SK-N-SH (cell line): ENCODE results near the gene PRDM5. TPM values are rescaled to one million over a fixed set of nuclear protein-coding genes. Genes with fewer than 3 reads are reported as not detected.
A peak's percentile ranks its signal among the peaks of the same experiment; 100 is the strongest.

Source experiments
- CTCF ChIA-PET: fragments of 300-600, 350-600 bp; formaldehyde crosslinking; extraction: SDS; loops from one replicate; lab custom pipeline; 2021; lab: Yijun Ruan, JAX
- POLR2A ChIA-PET: fragments of 350-600 bp; sonication (Branson Sonifier 250); formaldehyde crosslinking; extraction: SDS; loops from one replicate; lab custom pipeline; 2020; ENCODE audit warnings: antibody characterized with exemption, inconsistent platforms; lab: Yijun Ruan, JAX
- DNase-seq: peaks from one replicate; pipeline ENCODE4 v3.0.0; 2012
- H2AFZ ChIP-seq: fragments of 200-600 bp; sonication (generic); 2 replicates; pipeline ENCODE4 v1.8.1; 2016; ENCODE audit warnings: antibody characterized with exemption, mild to moderate bottlenecking, low read depth
- H3F3A ChIP-seq: fragments of 200-600 bp; sonication (generic); replicated peaks from 2 replicates; pipeline ENCODE3; 2016; ENCODE audit warnings: antibody characterized with exemption, mild to moderate bottlenecking; ENCODE audit not compliant: insufficient read depth
- H3K27ac ChIP-seq, 2 experiments: fragments of 200-500 bp in 1 of 2; fragments of 200-600 bp in 1 of 2; sonication (Bioruptor generic) in 1 of 2; sonication (generic), shearing (Covaris generic) in 1 of 2; 2 replicates each; pipeline versions ENCODE4 v1.5.1 to v1.6.1; 2014 to 2016; ENCODE audit warnings: low read depth in 2 of 2, inconsistent platforms in 1 of 2, low read length in 1 of 2, mild to moderate bottlenecking in 1 of 2, mixed read lengths in 1 of 2
- H3K27me3 ChIP-seq: fragments of 200-600 bp; sonication (generic), shearing (Covaris generic); 2 replicates; pipeline ENCODE4 v1.6.1; 2016; ENCODE audit warnings: mixed run types; ENCODE audit not compliant: insufficient read depth
- H3K36me3 ChIP-seq, 2 experiments: fragments of 200-500 bp in 1 of 2; fragments of 200-600 bp in 1 of 2; sonication (Bioruptor generic) in 1 of 2; sonication (generic) in 1 of 2; replicated peaks in 1 of 2; 2 replicates each; pipeline versions ENCODE3 to v1.5.1; 2014 to 2016; ENCODE audit warnings: low read length in 1 of 2, mild to moderate bottlenecking in 1 of 2; ENCODE audit not compliant: insufficient read depth in 2 of 2, control insufficient read depth in 1 of 2
- H3K4me1 ChIP-seq, 2 experiments: fragments of 200-500 bp in 1 of 2; fragments of 200-600 bp in 1 of 2; sonication (Bioruptor generic) in 1 of 2; sonication (generic), shearing (Covaris generic) in 1 of 2; 2 replicates each; pipeline versions ENCODE4 v1.5.1 to v1.6.1; 2014 to 2016; ENCODE audit warnings: low read depth in 1 of 2, low read length in 1 of 2, mixed run types in 1 of 2; ENCODE audit not compliant: insufficient read depth in 2 of 2, control insufficient read depth in 1 of 2
- H3K4me2 ChIP-seq: fragments of 200-600 bp; sonication (generic), shearing (Covaris generic); 2 replicates; pipeline ENCODE4 v1.6.1; 2017; ENCODE audit warnings: mixed run types
- H3K4me3 ChIP-seq, 2 experiments: fragments of 200-500 bp in 1 of 2; fragments of 200-600 bp in 1 of 2; sonication (Bioruptor generic) in 1 of 2; sonication (generic), shearing (Covaris generic) in 1 of 2; 2 replicates each; pipeline versions ENCODE4 v1.5.1 to v1.8.1; 2014 to 2016; ENCODE audit warnings: low read depth in 2 of 2, inconsistent platforms in 1 of 2, low read length in 1 of 2, mild to moderate bottlenecking in 1 of 2, mixed read lengths in 1 of 2, moderate library complexity in 1 of 2
- H3K79me2 ChIP-seq: fragments of 200-600 bp; sonication (generic); 2 replicates; pipeline ENCODE4 v1.8.1; 2017; ENCODE audit warnings: mild to moderate bottlenecking; ENCODE audit not compliant: insufficient read depth
- H3K9ac ChIP-seq: fragments of 200-600 bp; sonication (generic); 2 replicates; pipeline ENCODE4 v1.6.1; 2017; ENCODE audit warnings: mixed run types
- H3K9me2 ChIP-seq: fragments of 200-600 bp; sonication (generic); 2 replicates; pipeline ENCODE4 v1.6.1; 2017; ENCODE audit warnings: mixed run types
- H3K9me3 ChIP-seq: fragments of 200-600 bp; sonication (generic); 2 replicates; pipeline ENCODE4 v1.6.1; 2017; ENCODE audit warnings: mixed run types, mild to moderate bottlenecking, moderate library complexity
- H4K20me1 ChIP-seq: fragments of 200-600 bp; sonication (generic); 2 replicates; pipeline ENCODE4 v1.6.1; 2017; ENCODE audit warnings: mild to moderate bottlenecking, mixed run types; ENCODE audit not compliant: insufficient read depth
- CHD2 ChIP-seq: fragments of 150-350 bp; IDR thresholded peaks from 2 replicates; pipeline ENCODE4 v1.6.1; 2018; ENCODE audit warnings: low read length; ENCODE audit not compliant: partially characterized antibody
- ELF1 ChIP-seq: IDR thresholded peaks from 2 replicates; pipeline ENCODE4 v1.4.0; 2012
- FOSL2 ChIP-seq: IDR thresholded peaks from 2 replicates; pipeline ENCODE4 v1.4.0; 2012; ENCODE audit warnings: low read depth, mild to moderate bottlenecking, moderate library complexity, borderline replicate concordance
- FOXJ3 ChIP-seq: sonication (generic); formaldehyde crosslinking; IDR thresholded peaks from 2 replicates; pipeline ENCODE4 v1.5.1; 2020; ENCODE audit warnings: mild to moderate bottlenecking, missing genetic modification reagents
- GABPA ChIP-seq: IDR thresholded peaks from 2 replicates; pipeline ENCODE4 v1.4.0; 2012; ENCODE audit warnings: low read depth, mild to moderate bottlenecking
- GATA2 ChIP-seq: sonication (generic); formaldehyde crosslinking; IDR thresholded peaks from 2 replicates; pipeline ENCODE4 v1.5.0; 2020; ENCODE audit warnings: mild to moderate bottlenecking, missing genetic modification reagents
- IRF3 ChIP-seq: fragments of 150-350 bp; IDR thresholded peaks from 2 replicates; pipeline ENCODE4 v1.6.1; 2016; ENCODE audit warnings: mild to moderate bottlenecking, low read depth, low read length
- JUND ChIP-seq: IDR thresholded peaks from 2 replicates; pipeline ENCODE4 v1.4.0; 2012
- MAX ChIP-seq: IDR thresholded peaks from 2 replicates; pipeline ENCODE4 v1.4.0; 2012; ENCODE audit warnings: low read depth
- MXI1 ChIP-seq: IDR thresholded peaks from 2 replicates; pipeline ENCODE4 v1.6.1; 2012; ENCODE audit warnings: mild to moderate bottlenecking, low read depth, low read length, improper control_type of control experiment
- NFIC ChIP-seq: IDR thresholded peaks from 2 replicates; pipeline ENCODE4 v1.4.0; 2012; ENCODE audit warnings: borderline replicate concordance
- NRF1 ChIP-seq: IDR thresholded peaks from 2 replicates; pipeline ENCODE4 v1.6.1; 2012; ENCODE audit warnings: low read depth, mild to moderate bottlenecking, low read length
- PBX3 ChIP-seq: IDR thresholded peaks from 2 replicates; pipeline ENCODE4; 2012
- POLR2AphosphoS5 ChIP-seq: IDR thresholded peaks from 2 replicates; pipeline ENCODE4 v1.6.1; 2012; ENCODE audit warnings: low read depth, low read length
- RAD21 ChIP-seq: IDR thresholded peaks from 2 replicates; pipeline ENCODE4 v1.6.1; 2012; ENCODE audit warnings: mild to moderate bottlenecking, low read length
- RFX5 ChIP-seq: IDR thresholded peaks from 2 replicates; pipeline ENCODE4 v1.6.1; 2012; ENCODE audit warnings: mild to moderate bottlenecking, improper control_type of control experiment, low read length
- SIN3A ChIP-seq: IDR thresholded peaks from 2 replicates; pipeline ENCODE4 v1.6.1; 2012; ENCODE audit warnings: low read depth, mild to moderate bottlenecking, low read length, moderate library complexity, borderline replicate concordance
- SMC3 ChIP-seq: IDR thresholded peaks from 2 replicates; pipeline ENCODE4 v1.6.1; 2012; ENCODE audit warnings: low read depth, low read length, improper control_type of control experiment
- TCF12 ChIP-seq: IDR thresholded peaks from 2 replicates; pipeline ENCODE4 v1.4.0; 2012
- TEAD4 ChIP-seq: IDR thresholded peaks from 2 replicates; pipeline ENCODE4 v1.4.0; 2012; ENCODE audit warnings: mild to moderate bottlenecking, borderline replicate concordance; ENCODE audit not compliant: insufficient read depth
- YY1 ChIP-seq: IDR thresholded peaks from 2 replicates; pipeline ENCODE4 v1.4.0; 2012; ENCODE audit warnings: low read depth, mild to moderate bottlenecking
- WGBS: methylation state at CpG from one replicate; pipeline ENCODE4 v1.1.6; 2017; ENCODE audit warnings: low lambda C conversion rate; 5-methylcytosine and 5-hydroxymethylcytosine counted together
- polyA plus RNA-seq, 3 experiments: library from polyadenylated mRNA; depleted of rRNA; stranded (reverse); fragments of >200 nt; gene quantifications; 2 replicates each; pipeline ENCODE4 v1.2.3, GENCODE V29; 2012
- TF ChIP-seq, protein P1 (sequence below): IDR thresholded peaks from 2 replicates; pipeline ENCODE4 v1.4.0; 2012; ENCODE audit warnings: low read depth, borderline replicate concordance
- TF ChIP-seq, protein P2 (sequence below): IDR thresholded peaks from 2 replicates; pipeline ENCODE4 v1.4.0; 2012; ENCODE audit warnings: low read depth, borderline replicate concordance
- TF ChIP-seq, protein P3 (sequence below): IDR thresholded peaks from 2 replicates; pipeline ENCODE4 v1.6.1; 2012; ENCODE audit warnings: mild to moderate bottlenecking, low read depth, low read length, moderate library complexity
- TF ChIP-seq, protein P4 (sequence below): fragments of 150-350 bp; IDR thresholded peaks from 2 replicates; pipeline ENCODE4 v1.6.1; 2017; ENCODE audit warnings: antibody characterized with exemption, low read length, low read depth, borderline replicate concordance

Gene PRDM5
- polyA plus RNA-seq, 1 of the 3 experiments (the other 2 are of a cell fraction): 3.8 TPM

- no peaks in the 10 kb centered on the region for H3K27me3 ChIP-seq
- 2% methylated on average over 2 of the region's 2 CpGs for WGBS
- H3K4me2 ChIP-seq: no peak overlapping the region; the same call in 1 of the 2 replicates
- no peaks in the 10 kb centered on the region for H3K36me3 ChIP-seq
- H3K9me2 ChIP-seq: no peaks in the 10 kb centered on the region
- peak overlapping the region; percentile 44 to 77; a peak in 2 of 4 replicates for H3K27ac ChIP-seq
- H3K4me3 ChIP-seq: no peak overlapping the region
- POLR2A ChIA-PET: no interaction called here
- CTCF ChIA-PET: interaction anchor here (0.8 kb wide), 1 partner anchor 12 kb away, joined by 3 read pairs; no protein-coding TSS in a partner anchor
- no peaks in the 10 kb centered on the region for H4K20me1 ChIP-seq
- H3K79me2 ChIP-seq: no peaks in the 10 kb centered on the region
- peaks cover 2 to 28% of the 10 kb centered on the region in 2 experiments; a peak in 3 of 4 replicates for H3K4me1 ChIP-seq
- H3K9me3 ChIP-seq: no peaks in the 10 kb centered on the region
- peak; percentile 2 for DNase-seq
- H3K9ac ChIP-seq: no peak overlapping the region
- H3F3A ChIP-seq: peaks cover 10% of the 10 kb centered on the region
- H2AFZ ChIP-seq: no peak overlapping the region
- no peak for TF ChIP-seq GATA2 (CRISPR knock-in tag)
- TF ChIP-seq, protein P1, sequence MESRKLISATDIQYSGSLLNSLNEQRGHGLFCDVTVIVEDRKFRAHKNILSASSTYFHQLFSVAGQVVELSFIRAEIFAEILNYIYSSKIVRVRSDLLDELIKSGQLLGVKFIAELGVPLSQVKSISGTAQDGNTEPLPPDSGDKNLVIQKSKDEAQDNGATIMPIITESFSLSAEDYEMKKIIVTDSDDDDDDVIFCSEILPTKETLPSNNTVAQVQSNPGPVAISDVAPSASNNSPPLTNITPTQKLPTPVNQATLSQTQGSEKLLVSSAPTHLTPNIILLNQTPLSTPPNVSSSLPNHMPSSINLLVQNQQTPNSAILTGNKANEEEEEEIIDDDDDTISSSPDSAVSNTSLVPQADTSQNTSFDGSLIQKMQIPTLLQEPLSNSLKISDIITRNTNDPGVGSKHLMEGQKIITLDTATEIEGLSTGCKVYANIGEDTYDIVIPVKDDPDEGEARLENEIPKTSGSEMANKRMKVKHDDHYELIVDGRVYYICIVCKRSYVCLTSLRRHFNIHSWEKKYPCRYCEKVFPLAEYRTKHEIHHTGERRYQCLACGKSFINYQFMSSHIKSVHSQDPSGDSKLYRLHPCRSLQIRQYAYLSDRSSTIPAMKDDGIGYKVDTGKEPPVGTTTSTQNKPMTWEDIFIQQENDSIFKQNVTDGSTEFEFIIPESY: 0 out of 2 replicates have a peak, but pooled peaks have one; percentile 27
- TF ChIP-seq SMC3: no peak
- TF ChIP-seq, protein P2, sequence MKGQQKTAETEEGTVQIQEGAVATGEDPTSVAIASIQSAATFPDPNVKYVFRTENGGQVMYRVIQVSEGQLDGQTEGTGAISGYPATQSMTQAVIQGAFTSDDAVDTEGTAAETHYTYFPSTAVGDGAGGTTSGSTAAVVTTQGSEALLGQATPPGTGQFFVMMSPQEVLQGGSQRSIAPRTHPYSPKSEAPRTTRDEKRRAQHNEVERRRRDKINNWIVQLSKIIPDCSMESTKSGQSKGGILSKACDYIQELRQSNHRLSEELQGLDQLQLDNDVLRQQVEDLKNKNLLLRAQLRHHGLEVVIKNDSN: no peak
- TF ChIP-seq, protein P3, sequence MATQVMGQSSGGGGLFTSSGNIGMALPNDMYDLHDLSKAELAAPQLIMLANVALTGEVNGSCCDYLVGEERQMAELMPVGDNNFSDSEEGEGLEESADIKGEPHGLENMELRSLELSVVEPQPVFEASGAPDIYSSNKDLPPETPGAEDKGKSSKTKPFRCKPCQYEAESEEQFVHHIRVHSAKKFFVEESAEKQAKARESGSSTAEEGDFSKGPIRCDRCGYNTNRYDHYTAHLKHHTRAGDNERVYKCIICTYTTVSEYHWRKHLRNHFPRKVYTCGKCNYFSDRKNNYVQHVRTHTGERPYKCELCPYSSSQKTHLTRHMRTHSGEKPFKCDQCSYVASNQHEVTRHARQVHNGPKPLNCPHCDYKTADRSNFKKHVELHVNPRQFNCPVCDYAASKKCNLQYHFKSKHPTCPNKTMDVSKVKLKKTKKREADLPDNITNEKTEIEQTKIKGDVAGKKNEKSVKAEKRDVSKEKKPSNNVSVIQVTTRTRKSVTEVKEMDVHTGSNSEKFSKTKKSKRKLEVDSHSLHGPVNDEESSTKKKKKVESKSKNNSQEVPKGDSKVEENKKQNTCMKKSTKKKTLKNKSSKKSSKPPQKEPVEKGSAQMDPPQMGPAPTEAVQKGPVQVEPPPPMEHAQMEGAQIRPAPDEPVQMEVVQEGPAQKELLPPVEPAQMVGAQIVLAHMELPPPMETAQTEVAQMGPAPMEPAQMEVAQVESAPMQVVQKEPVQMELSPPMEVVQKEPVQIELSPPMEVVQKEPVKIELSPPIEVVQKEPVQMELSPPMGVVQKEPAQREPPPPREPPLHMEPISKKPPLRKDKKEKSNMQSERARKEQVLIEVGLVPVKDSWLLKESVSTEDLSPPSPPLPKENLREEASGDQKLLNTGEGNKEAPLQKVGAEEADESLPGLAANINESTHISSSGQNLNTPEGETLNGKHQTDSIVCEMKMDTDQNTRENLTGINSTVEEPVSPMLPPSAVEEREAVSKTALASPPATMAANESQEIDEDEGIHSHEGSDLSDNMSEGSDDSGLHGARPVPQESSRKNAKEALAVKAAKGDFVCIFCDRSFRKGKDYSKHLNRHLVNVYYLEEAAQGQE: no peak
- peak; percentile 83 for TF ChIP-seq TEAD4
- no peak for TF ChIP-seq MXI1
- TF ChIP-seq MAX: peak; percentile 33; the same call in 1 of the 2 replicates
- no peak for TF ChIP-seq NRF1
- peak; percentile 99 for TF ChIP-seq TCF12
- peak; percentile 78; the same call in 1 of the 2 replicates for TF ChIP-seq SIN3A
- TF ChIP-seq CHD2: no peak
- TF ChIP-seq RAD21: no peak
- peak; percentile 84; the same call in 1 of the 2 replicates for TF ChIP-seq POLR2AphosphoS5
- TF ChIP-seq GABPA: no peak
- peak; percentile 92 for TF ChIP-seq JUND
- TF ChIP-seq NFIC: peak; percentile 99
- 0 out of 2 replicates have a peak, but pooled peaks have one; percentile 11 for TF ChIP-seq ELF1
- TF ChIP-seq, protein P4, sequence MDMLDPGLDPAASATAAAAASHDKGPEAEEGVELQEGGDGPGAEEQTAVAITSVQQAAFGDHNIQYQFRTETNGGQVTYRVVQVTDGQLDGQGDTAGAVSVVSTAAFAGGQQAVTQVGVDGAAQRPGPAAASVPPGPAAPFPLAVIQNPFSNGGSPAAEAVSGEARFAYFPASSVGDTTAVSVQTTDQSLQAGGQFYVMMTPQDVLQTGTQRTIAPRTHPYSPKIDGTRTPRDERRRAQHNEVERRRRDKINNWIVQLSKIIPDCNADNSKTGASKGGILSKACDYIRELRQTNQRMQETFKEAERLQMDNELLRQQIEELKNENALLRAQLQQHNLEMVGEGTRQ: no peak
- no peak for TF ChIP-seq FOXJ3 (CRISPR knock-in tag)
- no peak for TF ChIP-seq YY1
- TF ChIP-seq PBX3: peak; percentile 97
- TF ChIP-seq IRF3: no peak
- TF ChIP-seq RFX5: no peak
- TF ChIP-seq FOSL2: peak; percentile 83
Measured at GRCh38 chr4:120694973-120695372, 227.6 kb downstream of the PRDM5 start.
